ENCODE measurements around the gene PADI1.

Gene PADI1

GRCh38 chr1:17230671-17231310, 25.9 kb downstream of the PADI1 start:
- TF ChIP-seq TSHZ2 (CRISPR knock-in tag; IDR thresholded peaks at IDR 0.05) (no peak), ZC3H10 (CRISPR knock-in tag; IDR thresholded peaks at IDR 0.05) (no peak), ZFP30 (CRISPR knock-in tag; IDR thresholded peaks at IDR 0.05) (no peak), ESRRG (CRISPR knock-in tag; IDR thresholded peaks at IDR 0.05) (no peak), OSR1 (CRISPR knock-in tag; IDR thresholded peaks at IDR 0.05) (no peak), CSRNP3 (CRISPR knock-in tag; IDR thresholded peaks at IDR 0.05) (no peak), POU6F1 (CRISPR knock-in tag; IDR thresholded peaks at IDR 0.05; ENCODE audit: borderline replicate concordance, low read depth) (no peak), ZNF565 (CRISPR knock-in tag; conservative IDR thresholded peaks at IDR 0.05; ENCODE audit: low read depth) (no peak), PPARA (CRISPR knock-in tag; IDR thresholded peaks at IDR 0.05; ENCODE audit: borderline replicate concordance) (no peak), ARNTL (CRISPR knock-in tag; IDR thresholded peaks at IDR 0.05; ENCODE audit: borderline replicate concordance, low read depth) (no peak), CREB5 (CRISPR knock-in tag; IDR thresholded peaks at IDR 0.05; ENCODE audit: low read depth) (no peak), SNAI2 (CRISPR knock-in tag; IDR thresholded peaks at IDR 0.05) (no peak), TOX (CRISPR knock-in tag; IDR thresholded peaks at IDR 0.05; ENCODE audit: borderline replicate concordance) (no peak), RARB (CRISPR knock-in tag; IDR thresholded peaks at IDR 0.05) (no peak), ISL1 (CRISPR knock-in tag; IDR thresholded peaks at IDR 0.05) (no peak), ZFP3 (CRISPR knock-in tag; IDR thresholded peaks at IDR 0.05) (no peak), BACH2 (CRISPR knock-in tag; IDR thresholded peaks at IDR 0.05; ENCODE audit: borderline replicate concordance) (no peak), ZNF70 (CRISPR knock-in tag; IDR thresholded peaks at IDR 0.05) (no peak)
- ATAC-seq = no peak

- peak; percentile 15; the same call in 2 of the 3 replicates for ATAC-seq
- TF ChIP-seq ZFP30 (CRISPR knock-in tag; IDR thresholded peaks at IDR 0.05) = no peak
- no peak for TF ChIP-seq ZNF565 (CRISPR knock-in tag; conservative IDR thresholded peaks at IDR 0.05; ENCODE audit: low read depth)
- TF ChIP-seq ARNTL (CRISPR knock-in tag; IDR thresholded peaks at IDR 0.05; ENCODE audit: borderline replicate concordance, low read depth) = no peak
- no peak for TF ChIP-seq PATZ1 (CRISPR knock-in tag; IDR thresholded peaks at IDR 0.05; ENCODE audit: borderline replicate concordance)
- TF ChIP-seq GLIS3 (CRISPR knock-in tag; IDR thresholded peaks at IDR 0.05) = no peak
- TF ChIP-seq ISL1 (CRISPR knock-in tag; IDR thresholded peaks at IDR 0.05) = no peak
- TF ChIP-seq OSR1 (CRISPR knock-in tag; IDR thresholded peaks at IDR 0.05) = no peak
- no peak for TF ChIP-seq CSRNP3 (CRISPR knock-in tag; IDR thresholded peaks at IDR 0.05)
- TF ChIP-seq CSDC2 (CRISPR knock-in tag; IDR thresholded peaks at IDR 0.05) = no peak
- TF ChIP-seq TSHZ2 (CRISPR knock-in tag; IDR thresholded peaks at IDR 0.05) = no peak
- TF ChIP-seq TCF4 (CRISPR knock-in tag; IDR thresholded peaks at IDR 0.05; ENCODE audit: borderline replicate concordance) = no peak
- TF ChIP-seq SNAI2 (CRISPR knock-in tag; IDR thresholded peaks at IDR 0.05) = no peak
These were observed 28.1 kb downstream of the PADI1 start for GRCh38 chr1:17232759-17233661.

Data from SK-N-SH treated with all-trans-retinoic acid at 6 μM for 48 hours (cell line).